Measurements from ENCODE around the gene FOLR3.

The FOLR3 gene

DNA sequence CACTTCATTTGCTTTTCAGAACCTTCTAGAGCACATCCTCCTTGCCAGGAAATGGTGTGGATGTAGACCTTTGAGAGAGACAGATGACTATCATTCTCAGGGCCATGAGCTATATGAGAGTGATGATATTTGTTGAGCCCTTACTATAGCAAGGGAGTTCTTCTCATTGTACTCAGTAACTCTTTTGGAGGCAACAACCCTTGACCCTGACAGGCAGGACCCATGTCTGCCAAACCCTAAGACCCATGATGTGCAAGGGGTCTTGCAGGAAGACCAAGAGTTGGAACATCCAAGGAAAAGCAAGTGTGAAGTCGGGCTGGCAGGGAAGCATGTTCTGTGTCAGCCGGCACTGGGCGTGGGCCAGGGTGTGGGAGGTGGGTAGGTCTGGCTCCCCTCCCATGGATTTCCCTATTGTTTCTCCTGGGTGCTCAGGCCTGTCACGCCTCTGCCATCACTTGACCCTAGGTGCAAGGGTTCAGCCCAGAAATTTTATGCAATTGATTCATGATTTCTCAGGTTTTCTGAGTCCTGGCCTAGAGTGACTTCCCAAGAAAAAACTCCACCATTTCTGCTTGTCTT, 1.2 kb downstream of the FOLR3 start:
- TF ChIP-seq TCF4 (CRISPR knock-in tag; IDR thresholded peaks at IDR 0.05; ENCODE audit: borderline replicate concordance) = no peak
- TF ChIP-seq, protein P1, sequence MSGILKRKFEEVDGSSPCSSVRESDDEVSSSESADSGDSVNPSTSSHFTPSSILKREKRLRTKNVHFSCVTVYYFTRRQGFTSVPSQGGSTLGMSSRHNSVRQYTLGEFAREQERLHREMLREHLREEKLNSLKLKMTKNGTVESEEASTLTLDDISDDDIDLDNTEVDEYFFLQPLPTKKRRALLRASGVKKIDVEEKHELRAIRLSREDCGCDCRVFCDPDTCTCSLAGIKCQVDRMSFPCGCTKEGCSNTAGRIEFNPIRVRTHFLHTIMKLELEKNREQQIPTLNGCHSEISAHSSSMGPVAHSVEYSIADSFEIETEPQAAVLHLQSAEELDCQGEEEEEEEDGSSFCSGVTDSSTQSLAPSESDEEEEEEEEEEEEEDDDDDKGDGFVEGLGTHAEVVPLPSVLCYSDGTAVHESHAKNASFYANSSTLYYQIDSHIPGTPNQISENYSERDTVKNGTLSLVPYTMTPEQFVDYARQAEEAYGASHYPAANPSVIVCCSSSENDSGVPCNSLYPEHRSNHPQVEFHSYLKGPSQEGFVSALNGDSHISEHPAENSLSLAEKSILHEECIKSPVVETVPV (CRISPR knock-in tag; IDR thresholded peaks at IDR 0.05) = no peak
- TF ChIP-seq, protein P2, sequence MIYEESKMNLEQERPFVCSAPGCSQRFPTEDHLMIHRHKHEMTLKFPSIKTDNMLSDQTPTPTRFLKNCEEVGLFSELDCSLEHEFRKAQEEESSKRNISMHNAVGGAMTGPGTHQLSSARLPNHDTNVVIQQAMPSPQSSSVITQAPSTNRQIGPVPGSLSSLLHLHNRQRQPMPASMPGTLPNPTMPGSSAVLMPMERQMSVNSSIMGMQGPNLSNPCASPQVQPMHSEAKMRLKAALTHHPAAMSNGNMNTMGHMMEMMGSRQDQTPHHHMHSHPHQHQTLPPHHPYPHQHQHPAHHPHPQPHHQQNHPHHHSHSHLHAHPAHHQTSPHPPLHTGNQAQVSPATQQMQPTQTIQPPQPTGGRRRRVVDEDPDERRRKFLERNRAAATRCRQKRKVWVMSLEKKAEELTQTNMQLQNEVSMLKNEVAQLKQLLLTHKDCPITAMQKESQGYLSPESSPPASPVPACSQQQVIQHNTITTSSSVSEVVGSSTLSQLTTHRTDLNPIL (CRISPR knock-in tag; IDR thresholded peaks at IDR 0.05; ENCODE audit: low read depth) = no peak
- no peak for TF ChIP-seq ZC3H10 (CRISPR knock-in tag; IDR thresholded peaks at IDR 0.05)
- no peak for TF ChIP-seq ZFP3 (CRISPR knock-in tag; IDR thresholded peaks at IDR 0.05)
- TF ChIP-seq SNAI2 (CRISPR knock-in tag; IDR thresholded peaks at IDR 0.05) = no peak
- TF ChIP-seq GLIS3 (CRISPR knock-in tag; IDR thresholded peaks at IDR 0.05) = no peak
- TF ChIP-seq PPARA (CRISPR knock-in tag; IDR thresholded peaks at IDR 0.05; ENCODE audit: borderline replicate concordance) = no peak
- TF ChIP-seq ZNF70 (CRISPR knock-in tag; IDR thresholded peaks at IDR 0.05) = no peak
- no peak for TF ChIP-seq ZNF8 (CRISPR knock-in tag; IDR thresholded peaks at IDR 0.05)
- TF ChIP-seq ISL1 (CRISPR knock-in tag; IDR thresholded peaks at IDR 0.05) = no peak
- no peak for TF ChIP-seq OSR1 (CRISPR knock-in tag; IDR thresholded peaks at IDR 0.05)
- TF ChIP-seq BACH2 (CRISPR knock-in tag; IDR thresholded peaks at IDR 0.05; ENCODE audit: borderline replicate concordance) = no peak
- TF ChIP-seq, protein P3, sequence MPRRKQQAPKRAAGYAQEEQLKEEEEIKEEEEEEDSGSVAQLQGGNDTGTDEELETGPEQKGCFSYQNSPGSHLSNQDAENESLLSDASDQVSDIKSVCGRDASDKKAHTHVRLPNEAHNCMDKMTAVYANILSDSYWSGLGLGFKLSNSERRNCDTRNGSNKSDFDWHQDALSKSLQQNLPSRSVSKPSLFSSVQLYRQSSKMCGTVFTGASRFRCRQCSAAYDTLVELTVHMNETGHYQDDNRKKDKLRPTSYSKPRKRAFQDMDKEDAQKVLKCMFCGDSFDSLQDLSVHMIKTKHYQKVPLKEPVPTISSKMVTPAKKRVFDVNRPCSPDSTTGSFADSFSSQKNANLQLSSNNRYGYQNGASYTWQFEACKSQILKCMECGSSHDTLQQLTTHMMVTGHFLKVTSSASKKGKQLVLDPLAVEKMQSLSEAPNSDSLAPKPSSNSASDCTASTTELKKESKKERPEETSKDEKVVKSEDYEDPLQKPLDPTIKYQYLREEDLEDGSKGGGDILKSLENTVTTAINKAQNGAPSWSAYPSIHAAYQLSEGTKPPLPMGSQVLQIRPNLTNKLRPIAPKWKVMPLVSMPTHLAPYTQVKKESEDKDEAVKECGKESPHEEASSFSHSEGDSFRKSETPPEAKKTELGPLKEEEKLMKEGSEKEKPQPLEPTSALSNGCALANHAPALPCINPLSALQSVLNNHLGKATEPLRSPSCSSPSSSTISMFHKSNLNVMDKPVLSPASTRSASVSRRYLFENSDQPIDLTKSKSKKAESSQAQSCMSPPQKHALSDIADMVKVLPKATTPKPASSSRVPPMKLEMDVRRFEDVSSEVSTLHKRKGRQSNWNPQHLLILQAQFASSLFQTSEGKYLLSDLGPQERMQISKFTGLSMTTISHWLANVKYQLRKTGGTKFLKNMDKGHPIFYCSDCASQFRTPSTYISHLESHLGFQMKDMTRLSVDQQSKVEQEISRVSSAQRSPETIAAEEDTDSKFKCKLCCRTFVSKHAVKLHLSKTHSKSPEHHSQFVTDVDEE (CRISPR knock-in tag; IDR thresholded peaks at IDR 0.05) = no peak
- no peak for TF ChIP-seq POU6F1 (CRISPR knock-in tag; IDR thresholded peaks at IDR 0.05; ENCODE audit: borderline replicate concordance, low read depth)
- TF ChIP-seq, protein P4, sequence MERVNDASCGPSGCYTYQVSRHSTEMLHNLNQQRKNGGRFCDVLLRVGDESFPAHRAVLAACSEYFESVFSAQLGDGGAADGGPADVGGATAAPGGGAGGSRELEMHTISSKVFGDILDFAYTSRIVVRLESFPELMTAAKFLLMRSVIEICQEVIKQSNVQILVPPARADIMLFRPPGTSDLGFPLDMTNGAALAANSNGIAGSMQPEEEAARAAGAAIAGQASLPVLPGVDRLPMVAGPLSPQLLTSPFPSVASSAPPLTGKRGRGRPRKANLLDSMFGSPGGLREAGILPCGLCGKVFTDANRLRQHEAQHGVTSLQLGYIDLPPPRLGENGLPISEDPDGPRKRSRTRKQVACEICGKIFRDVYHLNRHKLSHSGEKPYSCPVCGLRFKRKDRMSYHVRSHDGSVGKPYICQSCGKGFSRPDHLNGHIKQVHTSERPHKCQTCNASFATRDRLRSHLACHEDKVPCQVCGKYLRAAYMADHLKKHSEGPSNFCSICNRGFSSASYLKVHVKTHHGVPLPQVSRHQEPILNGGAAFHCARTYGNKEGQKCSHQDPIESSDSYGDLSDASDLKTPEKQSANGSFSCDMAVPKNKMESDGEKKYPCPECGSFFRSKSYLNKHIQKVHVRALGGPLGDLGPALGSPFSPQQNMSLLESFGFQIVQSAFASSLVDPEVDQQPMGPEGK (CRISPR knock-in tag; IDR thresholded peaks at IDR 0.05; ENCODE audit: borderline replicate concordance) = no peak
- no peak for TF ChIP-seq ZFP30 (CRISPR knock-in tag; IDR thresholded peaks at IDR 0.05)

GRCh38 chr11:72138821-72139390, 3.4 kb downstream of the FOLR3 start:
- no peak for ATAC-seq
- TF ChIP-seq TCF4 (CRISPR knock-in tag; IDR thresholded peaks at IDR 0.05; ENCODE audit: borderline replicate concordance) = no peak
- no peak for TF ChIP-seq GLIS3 (CRISPR knock-in tag; IDR thresholded peaks at IDR 0.05)
- TF ChIP-seq, protein P3 (CRISPR knock-in tag; IDR thresholded peaks at IDR 0.05) = no peak
- TF ChIP-seq CSDC2 (CRISPR knock-in tag; IDR thresholded peaks at IDR 0.05) = no peak
- no peak for TF ChIP-seq POU6F1 (CRISPR knock-in tag; IDR thresholded peaks at IDR 0.05; ENCODE audit: borderline replicate concordance, low read depth)
- no peak for TF ChIP-seq ZFP30 (CRISPR knock-in tag; IDR thresholded peaks at IDR 0.05)
- no peak for TF ChIP-seq SNAI2 (CRISPR knock-in tag; IDR thresholded peaks at IDR 0.05)
- TF ChIP-seq, protein P2 (CRISPR knock-in tag; IDR thresholded peaks at IDR 0.05; ENCODE audit: low read depth) = no peak
- TF ChIP-seq ESRRG (CRISPR knock-in tag; IDR thresholded peaks at IDR 0.05) = no peak
- no peak for TF ChIP-seq PPARA (CRISPR knock-in tag; IDR thresholded peaks at IDR 0.05; ENCODE audit: borderline replicate concordance)
- TF ChIP-seq ZC3H10 (CRISPR knock-in tag; IDR thresholded peaks at IDR 0.05) = no peak
- no peak for TF ChIP-seq ZNF8 (CRISPR knock-in tag; IDR thresholded peaks at IDR 0.05)
- TF ChIP-seq ZFP3 (CRISPR knock-in tag; IDR thresholded peaks at IDR 0.05) = no peak
- TF ChIP-seq OSR1 (CRISPR knock-in tag; IDR thresholded peaks at IDR 0.05) = no peak
- no peak for TF ChIP-seq ARNTL (CRISPR knock-in tag; IDR thresholded peaks at IDR 0.05; ENCODE audit: borderline replicate concordance, low read depth)

More for the DNA sequence above, 1.2 kb downstream of the FOLR3 start:
- no peak for ATAC-seq
